Fibroblast of lung (primary cell): Measurements from ENCODE around the gene MISP. TPM values are rescaled to one million over a fixed set of nuclear protein-coding genes. Genes with fewer than 3 reads are reported as not detected.

Source experiments
- DNase-seq, 2 donors: peaks; one replicate each; pipeline versions ENCODE4 v3.0.0 to v3.0.0-alpha.2; 2010; ENCODE audit warnings: low read depth in 2 of 2
- H2AFZ ChIP-seq: 2 replicates; pipeline ENCODE4 v1.5.1; 2012; ENCODE audit warnings: low read length, control low read depth, inconsistent platforms
- H3K27ac ChIP-seq: 2 replicates; pipeline ENCODE4 v1.5.1; 2011; ENCODE audit warnings: low read length, control low read depth; ENCODE audit not compliant: insufficient read depth
- H3K27me3 ChIP-seq: 2 replicates; pipeline ENCODE4 v1.5.1; 2011; ENCODE audit warnings: mild to moderate bottlenecking, low read length; ENCODE audit not compliant: control insufficient read depth, insufficient read depth
- H3K36me3 ChIP-seq: 2 replicates; pipeline ENCODE4 v1.5.1; 2011; ENCODE audit warnings: low read length; ENCODE audit not compliant: control insufficient read depth, insufficient read depth
- H3K4me1 ChIP-seq: 2 replicates; pipeline ENCODE4 v1.5.1; 2011; ENCODE audit warnings: low read length; ENCODE audit not compliant: control insufficient read depth, insufficient read depth; ENCODE audit errors: extremely low read depth
- H3K4me2 ChIP-seq: 2 replicates; pipeline ENCODE4 v1.5.1; 2011; ENCODE audit warnings: low read length, control low read depth; ENCODE audit not compliant: insufficient read depth; ENCODE audit errors: extremely low read depth
- H3K4me3 ChIP-seq, 4 experiments: fragments of 200-600 bp in 1 of 4; sonication (generic) in 1 of 4; replicated peaks in 1 of 4; 2 replicates each; pipeline ENCODE4 v1.5.1; 2011 to 2016; ENCODE audit warnings: low read length in 4 of 4, low read depth in 3 of 4, mild to moderate bottlenecking in 3 of 4, control low read depth in 2 of 4, inconsistent platforms in 1 of 4, mixed read lengths in 1 of 4; ENCODE audit not compliant: insufficient read depth in 1 of 4; ENCODE audit errors: control extremely low read depth in 1 of 4
- H3K79me2 ChIP-seq: 2 replicates; pipeline ENCODE4 v1.5.1; 2012; ENCODE audit warnings: mild to moderate bottlenecking, low read length, inconsistent platforms; ENCODE audit not compliant: control insufficient read depth, insufficient read depth
- H3K9ac ChIP-seq: 2 replicates; pipeline ENCODE4 v1.5.1; 2011; ENCODE audit warnings: mild to moderate bottlenecking, low read length, control low read depth; ENCODE audit not compliant: insufficient read depth
- H3K9me3 ChIP-seq: 2 replicates; pipeline ENCODE4 v1.5.1; 2012; ENCODE audit warnings: low read depth, low read length; ENCODE audit not compliant: control insufficient read depth, insufficient read depth
- H4K20me1 ChIP-seq: 2 replicates; pipeline ENCODE4 v1.5.1; 2011; ENCODE audit warnings: low read length; ENCODE audit not compliant: control insufficient read depth, insufficient read depth; ENCODE audit errors: extremely low read depth
- EZH2 ChIP-seq: IDR thresholded peaks from 2 replicates; pipeline ENCODE4 v1.5.1; 2012; ENCODE audit warnings: low read length, control low read depth, mild to moderate bottlenecking; ENCODE audit errors: missing control alignments
- polyA plus RNA-seq, 2 donors: library from polyadenylated mRNA; depleted of rRNA in 1 of 2; stranded (reverse) in 1 of 2; unstranded in 1 of 2; fragments of >200 nt; gene quantifications; 2 replicates each; pipeline ENCODE4 v1.2.1, GENCODE V29; 2011 to 2012; ENCODE audit warnings: missing spikeins in 1 of 2
- total RNA-seq: library from RNA; depleted of rRNA; stranded (reverse); fragments of >200 nt; gene quantifications from 2 replicates; pipeline ENCODE4 v1.2.1, GENCODE V29; 2014
- TF ChIP-seq, protein P1 (sequence below), 2 donors: IDR thresholded peaks in 1 of 2; conservative IDR thresholded peaks in 1 of 2; 1 replicate in 1 of 2; 2 replicates in 1 of 2; pipeline ENCODE4 v1.5.1; 2011 to 2012; ENCODE audit warnings: low read length in 2 of 2, control low read depth in 1 of 2, inconsistent platforms in 1 of 2, low read depth in 1 of 2, mild to moderate bottlenecking in 1 of 2

MISP gene
- total and polyA plus RNA-seq, 2 donors (not counting 1 experiment from before 2014, with no cell fraction given): not detected

DNA sequence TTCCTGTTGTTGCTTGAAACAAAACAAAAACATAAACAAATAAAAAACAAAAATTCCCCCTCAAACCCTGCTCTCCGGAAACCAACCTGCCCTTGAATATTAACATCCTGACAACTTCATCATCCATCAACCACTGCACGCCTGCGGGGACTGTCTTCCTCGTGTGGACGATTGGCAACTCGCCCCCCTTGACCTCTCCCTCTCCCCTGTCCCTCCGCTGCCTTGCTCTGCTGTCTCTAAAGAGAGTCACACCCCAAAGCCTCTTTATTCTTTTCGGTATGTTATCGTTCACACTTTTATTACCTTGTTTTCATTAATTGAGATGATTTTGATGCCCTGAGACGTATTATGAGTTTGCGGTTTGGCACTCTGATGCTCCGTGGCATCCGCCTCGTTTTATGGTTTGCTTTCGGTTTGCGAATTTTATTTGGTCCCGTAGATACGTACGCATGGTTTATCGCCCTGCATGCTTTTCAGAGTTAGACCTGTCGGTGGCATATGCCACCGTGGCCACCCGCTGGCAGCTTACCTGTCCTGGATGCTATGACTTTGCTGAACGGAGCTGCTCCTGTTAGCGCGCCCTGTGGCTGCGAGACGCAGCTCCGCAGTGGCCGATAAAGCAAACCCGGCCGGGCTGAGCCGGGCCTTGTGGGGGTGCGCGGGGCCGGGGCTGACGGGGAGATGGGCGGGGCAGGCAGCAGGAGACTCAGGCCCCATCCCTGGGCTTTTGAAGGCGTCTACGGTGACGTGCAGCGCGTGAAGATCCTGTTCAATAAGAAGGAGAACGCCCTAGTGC is 56.9 kb downstream of the MISP start:
- Histone ChIP-seq H3K27ac (no peak overlapping the region), H3K79me2 (peaks cover 66% of the 10 kb centered on the region), H3K4me1 (peaks cover 4% of the 10 kb centered on the region), H3K4me2 (no peak overlapping the region), H4K20me1 (no peaks in the 10 kb centered on the region), H3K9ac (no peak overlapping the region), H3K27me3 (no peaks in the 10 kb centered on the region), H3K36me3 (peaks cover 63% of the 10 kb centered on the region), H3K4me3 (no peak overlapping the region), H3K9me3 (no peaks in the 10 kb centered on the region), H2AFZ (no peak overlapping the region)
- no peak for DNase-seq
- TF ChIP-seq, protein P1, sequence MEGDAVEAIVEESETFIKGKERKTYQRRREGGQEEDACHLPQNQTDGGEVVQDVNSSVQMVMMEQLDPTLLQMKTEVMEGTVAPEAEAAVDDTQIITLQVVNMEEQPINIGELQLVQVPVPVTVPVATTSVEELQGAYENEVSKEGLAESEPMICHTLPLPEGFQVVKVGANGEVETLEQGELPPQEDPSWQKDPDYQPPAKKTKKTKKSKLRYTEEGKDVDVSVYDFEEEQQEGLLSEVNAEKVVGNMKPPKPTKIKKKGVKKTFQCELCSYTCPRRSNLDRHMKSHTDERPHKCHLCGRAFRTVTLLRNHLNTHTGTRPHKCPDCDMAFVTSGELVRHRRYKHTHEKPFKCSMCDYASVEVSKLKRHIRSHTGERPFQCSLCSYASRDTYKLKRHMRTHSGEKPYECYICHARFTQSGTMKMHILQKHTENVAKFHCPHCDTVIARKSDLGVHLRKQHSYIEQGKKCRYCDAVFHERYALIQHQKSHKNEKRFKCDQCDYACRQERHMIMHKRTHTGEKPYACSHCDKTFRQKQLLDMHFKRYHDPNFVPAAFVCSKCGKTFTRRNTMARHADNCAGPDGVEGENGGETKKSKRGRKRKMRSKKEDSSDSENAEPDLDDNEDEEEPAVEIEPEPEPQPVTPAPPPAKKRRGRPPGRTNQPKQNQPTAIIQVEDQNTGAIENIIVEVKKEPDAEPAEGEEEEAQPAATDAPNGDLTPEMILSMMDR (conservative IDR thresholded peaks at IDR 0.05 in 1 of 2, IDR thresholded peaks at IDR 0.05 in 1 of 2; ENCODE audit: low read depth in 1 of 2, low read length in 2 of 2): no peak
- no peak for TF ChIP-seq EZH2

DNA sequence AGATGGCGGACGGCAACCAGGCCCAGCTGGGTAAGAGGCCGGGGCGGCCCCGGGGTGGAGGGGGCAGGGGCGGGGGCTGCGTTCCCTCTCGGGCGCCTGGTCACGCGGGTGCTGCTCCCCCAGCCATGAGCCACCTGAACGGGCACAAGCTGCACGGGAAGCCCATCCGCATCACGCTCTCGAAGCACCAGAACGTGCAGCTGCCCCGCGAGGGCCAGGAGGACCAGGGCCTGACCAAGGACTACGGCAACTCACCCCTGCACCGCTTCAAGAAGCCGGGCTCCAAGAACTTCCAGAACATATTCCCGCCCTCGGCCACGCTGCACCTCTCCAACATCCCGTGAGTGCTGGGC is 57.5 kb downstream of the MISP start:
- Histone ChIP-seq H3K4me2 (no peak overlapping the region), H3K79me2 (peaks cover 60% of the 10 kb centered on the region), H3K27me3 (no peaks in the 10 kb centered on the region), H4K20me1 (no peaks in the 10 kb centered on the region), H3K9me3 (no peaks in the 10 kb centered on the region), H3K4me1 (no peaks in the 10 kb centered on the region), H3K4me3 (no peak overlapping the region), H2AFZ (no peak overlapping the region), H3K9ac (no peak overlapping the region), H3K27ac (no peak overlapping the region), H3K36me3 (peaks cover 62% of the 10 kb centered on the region)
- TF ChIP-seq, protein P1 (conservative IDR thresholded peaks at IDR 0.05 in 1 of 2, IDR thresholded peaks at IDR 0.05 in 1 of 2; ENCODE audit: low read depth in 1 of 2, low read length in 2 of 2): no peak
- TF ChIP-seq EZH2: no peak
- no peak for DNase-seq

DNA sequence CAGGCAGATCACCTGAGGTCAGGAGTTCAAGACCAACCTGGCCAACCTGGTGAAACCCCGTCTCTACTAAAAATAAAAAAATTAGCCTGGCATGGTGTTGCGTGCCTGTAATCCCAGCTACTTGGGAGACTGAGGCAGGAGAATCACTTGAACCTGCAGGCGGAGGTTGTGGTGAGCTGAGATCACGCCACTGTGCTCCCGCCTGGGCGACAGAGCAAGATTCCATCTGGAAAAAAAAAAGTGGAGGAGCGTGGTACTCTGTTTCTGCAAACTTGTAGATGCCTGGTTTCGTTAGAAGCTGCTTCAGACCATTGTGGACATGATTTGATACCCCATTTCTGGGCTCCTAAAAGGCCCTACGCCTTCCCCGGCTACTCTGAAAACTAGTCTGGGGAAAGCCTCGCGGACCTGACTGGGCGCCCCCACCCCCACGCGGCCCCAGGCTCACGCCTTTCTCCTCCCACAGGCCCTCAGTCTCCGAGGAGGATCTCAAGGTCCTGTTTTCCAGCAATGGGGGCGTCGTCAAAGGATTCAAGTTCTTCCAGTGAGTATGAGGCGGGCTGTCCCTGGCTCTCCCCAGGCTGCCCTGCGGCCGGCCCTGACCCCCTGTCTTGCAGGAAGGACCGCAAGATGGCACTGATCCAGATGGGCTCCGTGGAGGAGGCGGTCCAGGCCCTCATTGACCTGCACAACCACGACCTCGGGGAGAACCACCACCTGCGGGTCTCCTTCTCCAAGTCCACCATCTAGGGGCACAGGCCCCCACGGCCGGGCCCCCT is 59.4 kb downstream of the MISP start:
- H3K4me2 ChIP-seq: no peak overlapping the region
- no peak for DNase-seq
- H3K27me3 ChIP-seq: no peaks in the 10 kb centered on the region
- TF ChIP-seq EZH2: no peak
- TF ChIP-seq, protein P1 (conservative IDR thresholded peaks at IDR 0.05 in 1 of 2, IDR thresholded peaks at IDR 0.05 in 1 of 2; ENCODE audit: low read depth in 1 of 2, low read length in 2 of 2): no peak
- H2AFZ ChIP-seq: no peak overlapping the region
- no peak overlapping the region for H3K27ac ChIP-seq
- H3K4me1 ChIP-seq: no peaks in the 10 kb centered on the region
- H3K36me3 ChIP-seq: peaks cover 52% of the 10 kb centered on the region
- H3K4me3 ChIP-seq: no peak overlapping the region
- no peaks in the 10 kb centered on the region for H3K9me3 ChIP-seq
- H4K20me1 ChIP-seq: no peaks in the 10 kb centered on the region
- peaks cover 42% of the 10 kb centered on the region for H3K79me2 ChIP-seq
- H3K9ac ChIP-seq: no peak overlapping the region
